Inferior parietal cortex (tissue), 1 donor: ENCODE data around the gene USP32.

Source experiments
- DNase-seq: peaks from one replicate; pipeline ENCODE4 v3.0.0-alpha.2; 2016; ENCODE audit errors: extremely low spot score

USP32 gene

GRCh38 chr17:60171753-60172079 is 220.2 kb downstream of the USP32 start:
- no peak for DNase-seq

- DNase-seq: peak; percentile 59
Observed at GRCh38 chr17:60170835-60171752, 220.8 kb downstream of the USP32 start.

- no peak for DNase-seq
Observed at GRCh38 chr17:60169921-60170817, 221.8 kb downstream of the USP32 start.

GRCh38 chr17:60168654-60169053 is 223.3 kb downstream of the USP32 start:
- no peak for DNase-seq

- DNase-seq: no peak
Observed at GRCh38 chr17:60167065-60167741, 224.7 kb downstream of the USP32 start.

GRCh38 chr17:60165971-60166370 is 226.0 kb downstream of the USP32 start:
- no peak for DNase-seq

GRCh38 chr17:60165223-60165622 is 226.7 kb downstream of the USP32 start:
- no peak for DNase-seq

- DNase-seq: no peak
Observed at GRCh38 chr17:60164697-60165096, 227.2 kb downstream of the USP32 start.

GRCh38 chr17:60164164-60164563 is 227.8 kb downstream of the USP32 start:
- DNase-seq: no peak

GRCh38 chr17:60163108-60163784 is 228.7 kb downstream of the USP32 start:
- no peak for DNase-seq

- no peak for DNase-seq
Observed at GRCh38 chr17:60161598-60162330, 230.2 kb downstream of the USP32 start.

- DNase-seq: no peak
Observed at GRCh38 chr17:60160829-60161501, 231.0 kb downstream of the USP32 start.

- DNase-seq: no peak
Observed at GRCh38 chr17:60159479-60159866, 232.5 kb downstream of the USP32 start.

- no peak for DNase-seq
Observed at GRCh38 chr17:60158751-60159478, 233.0 kb downstream of the USP32 start.

- no peak for DNase-seq
Observed at GRCh38 chr17:60157487-60158040, 234.4 kb downstream of the USP32 start.

- no peak for DNase-seq
Observed at GRCh38 chr17:60156746-60157145, 235.2 kb downstream of the USP32 start.

- no peak for DNase-seq
Observed at GRCh38 chr17:60155815-60156214, 236.1 kb downstream of the USP32 start.

GRCh38 chr17:60155427-60155814 is 236.5 kb downstream of the USP32 start:
- no peak for DNase-seq
